CD4-positive, alpha-beta memory T cell (primary cell): ENCODE data around the gene KIAA1958. TPM values are rescaled to one million over a fixed set of nuclear protein-coding genes. Genes with fewer than 3 reads are reported as not detected.
A peak's percentile ranks its signal among the peaks of the same experiment; 100 is the strongest.

ENCODE experiments used
- CTCF ChIA-PET: fragments of 350-600 bp; sonication (Branson Sonifier 250); formaldehyde crosslinking; loops from one replicate; lab custom pipeline; 2021; ENCODE audit warnings: inconsistent platforms; ENCODE audit not compliant: partially characterized antibody; lab: Charles Lee
- POLR2A ChIA-PET: fragments of 350-600 bp; sonication (Branson Sonifier 250); formaldehyde crosslinking; loops from one replicate; lab custom pipeline; 2021; ENCODE audit not compliant: partially characterized antibody; lab: Charles Lee
- DNase-seq, 5 donors: peaks; one replicate each; pipeline versions ENCODE4 v3.0.0 to v3.0.0-alpha.2; 2020 to 2022; ENCODE audit warnings: mixed read lengths in 1 of 5
- H3K27ac ChIP-seq: one replicate; pipeline ENCODE4 v1.7.0; 2013; ENCODE audit warnings: low read depth, low read length
- H3K27me3 ChIP-seq: 2 replicates; pipeline ENCODE4 v1.7.0; 2013; ENCODE audit warnings: mild to moderate bottlenecking, low read length, moderate library complexity; ENCODE audit not compliant: insufficient read depth
- H3K36me3 ChIP-seq: 2 replicates; pipeline ENCODE4 v1.7.0; 2013; ENCODE audit warnings: mild to moderate bottlenecking, low read length, moderate library complexity; ENCODE audit not compliant: insufficient read depth
- H3K4me1 ChIP-seq: 2 replicates; pipeline ENCODE4 v1.7.0; 2013; ENCODE audit warnings: mild to moderate bottlenecking, low read length, moderate library complexity; ENCODE audit not compliant: insufficient read depth
- H3K4me3 ChIP-seq, 2 donors: one replicate each; pipeline ENCODE4 v1.7.0; 2013; ENCODE audit warnings: low read length in 2 of 2, mild to moderate bottlenecking in 1 of 2
- H3K9me3 ChIP-seq, 2 donors: one replicate each; pipeline ENCODE4 v1.7.0; 2013; ENCODE audit warnings: low read length in 2 of 2, control low read depth in 1 of 2; ENCODE audit not compliant: control insufficient read depth in 1 of 2
- H3K27ac Mint-ChIP-seq, 7 donors: one replicate each; pipeline ENCODE4 v1.8.0; 2020 to 2021; ENCODE audit warnings: mixed read lengths in 7 of 7, mild to moderate bottlenecking in 6 of 7, inconsistent platforms in 3 of 7, moderate library complexity in 3 of 7
- H3K27me3 Mint-ChIP-seq, 2 donors: one replicate each; pipeline ENCODE4 v1.8.0; 2020 to 2021; ENCODE audit warnings: mixed read lengths in 2 of 2
- H3K36me3 Mint-ChIP-seq, 2 donors: one replicate each; pipeline ENCODE4 v1.8.0; 2020 to 2021; ENCODE audit warnings: mixed read lengths in 2 of 2, inconsistent platforms in 1 of 2, mild to moderate bottlenecking in 1 of 2
- H3K4me1 Mint-ChIP-seq, 4 donors: one replicate each; pipeline ENCODE4 v1.8.0; 2020 to 2021; ENCODE audit warnings: mixed read lengths in 4 of 4, mild to moderate bottlenecking in 1 of 4
- H3K4me3 Mint-ChIP-seq, 8 donors: one replicate each; pipeline ENCODE4 v1.8.0; 2020 to 2021; ENCODE audit warnings: mixed read lengths in 8 of 8, mild to moderate bottlenecking in 7 of 8, moderate library complexity in 6 of 8, inconsistent platforms in 3 of 8
- H3K9me3 Mint-ChIP-seq, 8 donors: one replicate each; pipeline ENCODE4 v1.8.0; 2020 to 2021; ENCODE audit warnings: mixed read lengths in 8 of 8, mild to moderate bottlenecking in 5 of 8, inconsistent platforms in 3 of 8, moderate library complexity in 1 of 8
- intact Hi-C: fragments of 100-400 bp; cut with micrococcal nuclease; formaldehyde crosslinking; loops from one replicate; pipeline ENCODE4 v1.15.1; 2023
- polyA plus RNA-seq, 2 donors: library from polyadenylated mRNA; unstranded; fragments of 300-500 nt; fragmentation: Illumina TruSeq; gene quantifications; one replicate each; pipeline ENCODE4 v1.2.3, GENCODE V29; 2021
- total RNA-seq, 2 experiments: library from RNA; stranded (reverse); gene quantifications; one replicate each; pipeline ENCODE4 v1.2.3, GENCODE V29; 2021

KIAA1958 gene
- total and polyA plus RNA-seq, 4 experiments from 2014 or later: 0.63 to 5.1 (median 2.8) TPM

- Mint-ChIP-seq H3K27me3 (no peaks in the 10 kb centered on the region), H3K4me1 (peaks cover 25 to 40% (median 29%) of the 10 kb centered on the region in 4 donors), H3K4me3 (no peak overlapping the region), H3K9me3 (peaks cover 0 to 2% (median 0%) of the 10 kb centered on the region in 8 donors), H3K27ac (peak overlapping the region in 2 of 7 donors; percentile 4 to 37), H3K36me3 (peaks cover 28 to 44% of the 10 kb centered on the region in 2 donors)
- ChIA-PET POLR2A (no interaction called here), CTCF (interaction anchor here (1.4 kb wide), 1 partner anchor 90 kb away, joined by 3 read pairs; no protein-coding TSS in a partner anchor)
- H3K4me3 ChIP-seq: no peak overlapping the region
- H3K36me3 ChIP-seq: no peaks in the 10 kb centered on the region
- DNase-seq: no peak
- H3K27me3 ChIP-seq: no peaks in the 10 kb centered on the region
- no peaks in the 10 kb centered on the region for H3K9me3 ChIP-seq
- intact Hi-C loops: no loop called here
- no peak overlapping the region for H3K27ac ChIP-seq
- H3K4me1 ChIP-seq: peaks cover 6% of the 10 kb centered on the region
Measured at GRCh38 chr9:112703304-112703703, 216.7 kb downstream of the KIAA1958 start.

- Histone ChIP-seq H3K4me3 (no peak overlapping the region), H3K4me1 (no peaks in the 10 kb centered on the region), H3K27ac (no peak overlapping the region), H3K36me3 (no peaks in the 10 kb centered on the region), H3K9me3 (no peaks in the 10 kb centered on the region), H3K27me3 (no peaks in the 10 kb centered on the region)
- peaks cover 0 to 2% (median 0%) of the 10 kb centered on the region in 8 donors for H3K9me3 Mint-ChIP-seq
- H3K36me3 Mint-ChIP-seq: peaks cover 29 to 47% of the 10 kb centered on the region in 2 donors
- peaks cover 21 to 35% (median 23%) of the 10 kb centered on the region in 4 donors for H3K4me1 Mint-ChIP-seq
- H3K4me3 Mint-ChIP-seq: no peak overlapping the region
- intact Hi-C loops: no loop called here
- no peak for DNase-seq
- ChIA-PET POLR2A (no interaction called here), CTCF (no interaction called here)
- H3K27me3 Mint-ChIP-seq: no peaks in the 10 kb centered on the region
- H3K27ac Mint-ChIP-seq: peak overlapping the region in 3 of 7 donors; percentile 32 to 87 (median 38)
Measured at GRCh38 chr9:112705768-112706427, 219.3 kb downstream of the KIAA1958 start.

GRCh38 chr9:112711050-112711689, 224.5 kb downstream of the KIAA1958 start:
- H3K4me1 Mint-ChIP-seq: peaks cover 20 to 61% (median 26%) of the 10 kb centered on the region in 4 donors

GRCh38 chr9:112712678-112713077, 226.1 kb downstream of the KIAA1958 start:
- CTCF ChIA-PET: interaction anchor here (1.0 kb wide), 1 partner anchor 269 kb away, joined by 3 read pairs; no protein-coding TSS in a partner anchor
- peaks cover 6% of the 10 kb centered on the region for H3K36me3 ChIP-seq
- no peaks in the 10 kb centered on the region for H3K9me3 ChIP-seq
- POLR2A ChIA-PET: no interaction called here
- peaks cover 26% of the 10 kb centered on the region for H3K4me1 ChIP-seq
- DNase-seq: no peak
- peak overlapping the region in 2 of 7 donors; percentile 36 to 51 for H3K27ac Mint-ChIP-seq
- H3K27me3 ChIP-seq: no peaks in the 10 kb centered on the region
- H3K27me3 Mint-ChIP-seq: no peaks in the 10 kb centered on the region
- H3K4me3 Mint-ChIP-seq: peak overlapping the region in 2 of 8 donors; percentile 18 to 31
- no peak overlapping the region for H3K4me3 ChIP-seq
- H3K9me3 Mint-ChIP-seq: peaks cover 0 to 2% (median 0%) of the 10 kb centered on the region in 8 donors
- H3K4me1 Mint-ChIP-seq: peaks cover 27 to 67% (median 31%) of the 10 kb centered on the region in 4 donors
- H3K27ac ChIP-seq: no peak overlapping the region
- intact Hi-C loops: loop anchor here (10.0 kb wide), 1 partner anchor 538 kb away; the partner anchor contains the start of gene SUSD1
- peaks cover 38 to 41% of the 10 kb centered on the region in 2 donors for H3K36me3 Mint-ChIP-seq

More at GRCh38 chr9:112711050-112711689, 224.5 kb downstream of the KIAA1958 start:
- H3K4me3 Mint-ChIP-seq: no peak overlapping the region
- POLR2A ChIA-PET: no interaction called here
- CTCF ChIA-PET: interaction anchor here (0.7 to 1.2 kb wide), 2 partner anchors 54 to 625 kb away, joined by 3 read pairs; no protein-coding TSS in a partner anchor
- H3K27me3 Mint-ChIP-seq: no peaks in the 10 kb centered on the region
- H3K27ac ChIP-seq: no peak overlapping the region
- peaks cover 0 to 2% (median 0%) of the 10 kb centered on the region in 8 donors for H3K9me3 Mint-ChIP-seq
- DNase-seq: no peak
- peaks cover 35 to 41% of the 10 kb centered on the region in 2 donors for H3K36me3 Mint-ChIP-seq
- H3K27ac Mint-ChIP-seq: no peak overlapping the region
- H3K4me1 ChIP-seq: peaks cover 12% of the 10 kb centered on the region
- intact Hi-C loops: loop anchor here (10.0 kb wide), 1 partner anchor 536 kb away; the partner anchor contains the start of gene SUSD1
- H3K9me3 ChIP-seq: no peaks in the 10 kb centered on the region
- peaks cover 6% of the 10 kb centered on the region for H3K36me3 ChIP-seq
- no peaks in the 10 kb centered on the region for H3K27me3 ChIP-seq
- H3K4me3 ChIP-seq: no peak overlapping the region

- Histone ChIP-seq H3K4me3 (peak within 1 kb of the TSS; percentile 78 to 95), H3K27me3 (no peaks in the 10 kb centered on the region), H3K4me1 (peaks cover 25% of the 10 kb centered on the region), H3K27ac (peak within 1 kb of the TSS; percentile 88), H3K36me3 (no peaks in the 10 kb centered on the region), H3K9me3 (no peaks in the 10 kb centered on the region)
- peaks cover 16 to 37% (median 27%) of the 10 kb centered on the region in 4 donors for H3K4me1 Mint-ChIP-seq
- H3K36me3 Mint-ChIP-seq: peaks cover 11 to 18% of the 10 kb centered on the region in 2 donors
- CTCF ChIA-PET: interaction anchor here (0.7 to 5.0 kb wide), 7 partner anchors 10 to 338 kb away, joined by 3 to 44 read pairs (median 4); partner anchors contain the start of genes HSDL2 and KIAA1958
- H3K9me3 Mint-ChIP-seq: no peaks in the 10 kb centered on the region
- intact Hi-C loops: loop anchor here (1.0 to 10.0 kb wide), 11 partner anchors 33 to 1087 kb away; partner anchors contain the start of genes C9orf43, CDC26, DNAJC25 and HSDL2
- POLR2A ChIA-PET: interaction anchor here (0.7 to 4.4 kb wide), 12 partner anchors 9 to 622 kb away, joined by 3 to 63 read pairs (median 5); partner anchors contain the start of genes KIAA1958, PTBP3 and SNX30
- DNase-seq: peak; percentile 97 to 98 (median 98)
- H3K27me3 Mint-ChIP-seq: no peaks in the 10 kb centered on the region
- H3K4me3 Mint-ChIP-seq: peak within 1 kb of the TSS; percentile 93 to 99 (median 98)
- H3K27ac Mint-ChIP-seq: peak within 1 kb of the TSS; percentile 94 to 99 (median 99)
Measured at GRCh38 chr9:112717661-112718331, 231.2 kb downstream of the KIAA1958 start, which contains the start of gene INIP. Gene INIP (minus strand): TSS chr9:112718117. CDS start chr9:112716485, 1,632 bp downstream.
